C4-2B (cell line): ENCODE data around the gene SLC47A2.

Experiments
- CTCF ChIP-seq: fragments of 450-650 bp; conservative IDR thresholded peaks from 2 replicates; pipeline ENCODE4 v1.5.1; 2017; ENCODE audit warnings: mild to moderate bottlenecking
- ZFX ChIP-seq: fragments of 450-650 bp; IDR thresholded peaks from 2 replicates; pipeline ENCODE4 v1.6.1; 2017

GRCh38 chr17:19709841-19710240, 6.5 kb downstream of the SLC47A2 start:
- TF ChIP-seq CTCF (no peak), ZFX (no peak)
